Lung (tissue), 12 donors: Measurements from ENCODE around the gene PJA1. TPM values are rescaled to one million over a fixed set of nuclear protein-coding genes. Genes with fewer than 3 reads are reported as not detected.

Experiments used
- ATAC-seq: fragments of 200-7000 bp; cut with Tn5 transposase; one replicate; pipeline ENCODE4 v1.9.1; 2020; ENCODE audit warnings: moderate number of reproducible peaks; ENCODE audit not compliant: insufficient read depth, low FRiP score
- DNase-seq, 3 donors: peaks; one replicate each; pipeline ENCODE4 v3.0.0-alpha.2; 2013 to 2017
- H3K27ac ChIP-seq, 2 donors: one replicate each; pipeline ENCODE4 v1.5.1; 2013; ENCODE audit warnings: mild to moderate bottlenecking in 2 of 2, moderate library complexity in 2 of 2, control low read depth in 1 of 2, inconsistent platforms in 1 of 2, low read depth in 1 of 2, low read length in 1 of 2
- H3K27me3 ChIP-seq, 3 donors: one replicate each; pipeline ENCODE4 v1.5.1; 2013; ENCODE audit warnings: low read length in 2 of 3; ENCODE audit not compliant: control insufficient read depth in 3 of 3, insufficient read depth in 3 of 3
- H3K36me3 ChIP-seq, 4 donors: one replicate each; pipeline ENCODE4 v1.5.1; 2013; ENCODE audit warnings: low read length in 4 of 4, mild to moderate bottlenecking in 1 of 4, moderate library complexity in 1 of 4; ENCODE audit not compliant: control insufficient read depth in 4 of 4, insufficient read depth in 4 of 4
- H3K4me1 ChIP-seq, 5 donors: one replicate each; pipeline ENCODE4 v1.5.1; 2013; ENCODE audit warnings: low read length in 5 of 5, mild to moderate bottlenecking in 2 of 5, moderate library complexity in 1 of 5; ENCODE audit not compliant: control insufficient read depth in 5 of 5, insufficient read depth in 5 of 5
- H3K4me3 ChIP-seq: one replicate; pipeline ENCODE4 v1.5.1; 2013; ENCODE audit warnings: mild to moderate bottlenecking, control low read depth, moderate library complexity
- H3K9ac ChIP-seq, 2 donors: one replicate each; pipeline ENCODE4 v1.5.1; 2013; ENCODE audit warnings: low read length in 2 of 2, control low read depth in 1 of 2; ENCODE audit not compliant: insufficient read depth in 1 of 2
- H3K9me3 ChIP-seq, 4 donors: one replicate each; pipeline ENCODE4 v1.5.1; 2013; ENCODE audit warnings: low read length in 3 of 4, mild to moderate bottlenecking in 1 of 4, moderate library complexity in 1 of 4; ENCODE audit not compliant: control insufficient read depth in 4 of 4, insufficient read depth in 3 of 4
- WGBS, 2 donors: extraction: QIAGEN DNeasy Blood & Tissue Kit; methylation state at CpG; one replicate each; pipeline ENCODE4 v1.1.7; 2013; 5-methylcytosine and 5-hydroxymethylcytosine counted together
- polyA plus RNA-seq, 2 donors: library from polyadenylated mRNA; stranded (reverse); fragments of 200-250 nt; gene quantifications; one replicate each; pipeline ENCODE4 v1.2.1, GENCODE V29; 2013
- total RNA-seq, 2 donors: library from RNA; depleted of rRNA in 1 of 2; stranded (reverse); fragments of >200 nt in 1 of 2; gene quantifications; one replicate each; pipeline ENCODE4 v1.2.1, GENCODE V29; 2014 to 2021
- TF ChIP-seq, protein P1 (sequence below): IDR thresholded peaks from 2 replicates; pipeline ENCODE4 v1.5.1; 2012; ENCODE audit warnings: mild to moderate bottlenecking; ENCODE audit errors: control extremely low read depth, extremely low read depth
- donor health status: control.
- donor health status: control.
- donor health status: Bipolar disorder and iron deficiency.
- donor health status: healthy.
- donor health status: DM: yes; HTN: yes; CAD: no.

The PJA1 gene
- total and polyA plus RNA-seq, 4 donors: 4.5 to 28.3 (median 15.2) TPM

DNA sequence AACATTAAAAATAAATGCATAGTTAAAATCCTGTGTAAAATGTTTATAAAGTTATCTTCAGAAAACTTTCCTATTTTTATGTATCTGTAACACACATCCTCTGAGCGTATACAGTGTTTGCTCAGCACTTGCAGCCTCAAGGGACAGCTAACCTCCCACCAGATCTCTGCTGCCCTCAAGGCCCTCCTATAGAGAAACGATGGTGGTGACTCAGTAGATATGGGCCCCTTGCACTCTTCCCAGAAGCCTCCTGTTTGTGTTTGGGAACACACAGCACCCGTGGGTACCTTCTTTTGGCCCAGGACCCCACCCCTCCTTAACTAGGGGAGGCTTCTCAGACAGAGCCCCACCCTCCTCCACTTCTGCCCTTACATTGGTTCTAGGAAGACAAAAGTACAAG lies 26.7 kb downstream of the PJA1 start:
- Histone ChIP-seq H3K36me3 (no peaks in the 10 kb centered on the region), H3K4me1 (peaks cover 0 to 47% (median 4%) of the 10 kb centered on the region in 5 donors), H3K27me3 (peaks cover 0 to 5% (median 0%) of the 10 kb centered on the region in 3 donors), H3K27ac (no peak overlapping the region), H3K9ac (no peak overlapping the region), H3K4me3 (no peak overlapping the region), H3K9me3 (peaks cover 0 to 4% (median 0%) of the 10 kb centered on the region in 4 donors)
- ATAC-seq: no peak
- 58 to 68% methylated on average over 3 of the region's 3 CpGs for WGBS, 2 donors
- TF ChIP-seq, protein P1, sequence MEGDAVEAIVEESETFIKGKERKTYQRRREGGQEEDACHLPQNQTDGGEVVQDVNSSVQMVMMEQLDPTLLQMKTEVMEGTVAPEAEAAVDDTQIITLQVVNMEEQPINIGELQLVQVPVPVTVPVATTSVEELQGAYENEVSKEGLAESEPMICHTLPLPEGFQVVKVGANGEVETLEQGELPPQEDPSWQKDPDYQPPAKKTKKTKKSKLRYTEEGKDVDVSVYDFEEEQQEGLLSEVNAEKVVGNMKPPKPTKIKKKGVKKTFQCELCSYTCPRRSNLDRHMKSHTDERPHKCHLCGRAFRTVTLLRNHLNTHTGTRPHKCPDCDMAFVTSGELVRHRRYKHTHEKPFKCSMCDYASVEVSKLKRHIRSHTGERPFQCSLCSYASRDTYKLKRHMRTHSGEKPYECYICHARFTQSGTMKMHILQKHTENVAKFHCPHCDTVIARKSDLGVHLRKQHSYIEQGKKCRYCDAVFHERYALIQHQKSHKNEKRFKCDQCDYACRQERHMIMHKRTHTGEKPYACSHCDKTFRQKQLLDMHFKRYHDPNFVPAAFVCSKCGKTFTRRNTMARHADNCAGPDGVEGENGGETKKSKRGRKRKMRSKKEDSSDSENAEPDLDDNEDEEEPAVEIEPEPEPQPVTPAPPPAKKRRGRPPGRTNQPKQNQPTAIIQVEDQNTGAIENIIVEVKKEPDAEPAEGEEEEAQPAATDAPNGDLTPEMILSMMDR: no peak
- no peak for DNase-seq

DNA sequence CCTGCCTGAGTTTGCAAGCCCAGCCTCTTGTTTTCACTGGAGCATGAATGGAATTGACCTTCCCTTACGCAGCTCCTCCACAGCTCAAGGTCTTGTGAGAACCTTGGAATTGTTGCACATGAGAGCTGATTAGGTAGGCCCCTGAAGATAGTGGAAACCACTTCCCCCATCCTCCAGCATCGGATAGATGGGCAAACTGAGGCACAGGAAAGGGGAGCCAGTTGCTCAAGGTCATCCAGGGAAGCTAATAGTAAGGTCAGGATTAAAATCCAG lies 27.2 kb downstream of the PJA1 start:
- no peak for DNase-seq
- Histone ChIP-seq H3K4me3 (no peak overlapping the region), H3K9me3 (peaks cover 0 to 4% (median 0%) of the 10 kb centered on the region in 4 donors), H3K9ac (no peak overlapping the region), H3K27me3 (peaks cover 0 to 5% (median 0%) of the 10 kb centered on the region in 3 donors), H3K36me3 (no peaks in the 10 kb centered on the region), H3K4me1 (peaks cover 0 to 43% (median 4%) of the 10 kb centered on the region in 5 donors), H3K27ac (peak overlapping the region in 1 of 2 donors; percentile 16)
- TF ChIP-seq, protein P1: no peak
- ATAC-seq: no peak
- WGBS, 2 donors: 65 to 86% methylated on average over 2 of the region's 2 CpGs

GRCh38 chrX:69137371-69138117 lies 27.7 kb downstream of the PJA1 start:
- peak; percentile 75 to 88 (median 84) for DNase-seq
- Histone ChIP-seq H3K27me3 (peaks cover 0 to 5% (median 0%) of the 10 kb centered on the region in 3 donors), H3K9ac (peak overlapping the region in 1 of 2 donors; percentile 72), H3K27ac (peak overlapping the region in 1 of 2 donors; percentile 68), H3K9me3 (peaks cover 0 to 4% (median 0%) of the 10 kb centered on the region in 4 donors), H3K4me1 (peaks cover 0 to 37% (median 4%) of the 10 kb centered on the region in 5 donors), H3K4me3 (no peak overlapping the region), H3K36me3 (no peaks in the 10 kb centered on the region)
- TF ChIP-seq, protein P1: no peak
- no peak for ATAC-seq
- WGBS, 2 donors: 51 to 60% methylated on average over 10 to 11 of the region's 11 CpGs
